ENCODE data around the gene MINDY3. TPM values are rescaled to one million over a fixed set of nuclear protein-coding genes. Genes with fewer than 3 reads are reported as not detected.

Gene MINDY3
- total RNA-seq, 1 experiment from 2014 or later: 10.8 TPM

GRCh38 chr10:15742836-15743235, 117.5 kb downstream of the MINDY3 start:
- no peaks in the 10 kb centered on the region for H3F3A ChIP-seq (ENCODE audit: insufficient read depth, low read depth)
- H3K27me3 ChIP-seq (ENCODE audit: insufficient read depth, low read depth): peaks cover 13% of the 10 kb centered on the region
- intact Hi-C loops (cut with micrococcal nuclease; ENCODE audit: unreplicated experiment): no loop called here
- no peaks in the 10 kb centered on the region for H3K9me3 ChIP-seq (ENCODE audit: insufficient read depth, low read depth)
- H2AFZ ChIP-seq: no peak overlapping the region
- ChIA-PET CTCF (no interaction called here), POLR2A (ENCODE audit: unreplicated experiment) (no interaction called here)
- no peak for DNase-seq
- no peaks in the 10 kb centered on the region for H3K79me2 ChIP-seq (ENCODE audit: low read depth)
- no peaks in the 10 kb centered on the region for H3K36me3 ChIP-seq (ENCODE audit: low read depth)
- H3K4me2 ChIP-seq: no peak overlapping the region
- no TSS peak for BruUV-seq (replicated peaks)
- H3K9me2 ChIP-seq (ENCODE audit: insufficient read depth): no peaks in the 10 kb centered on the region
- no peaks in the 10 kb centered on the region for H4K20me1 ChIP-seq (ENCODE audit: insufficient read depth)
- TF ChIP-seq EZH2 (IDR thresholded peaks at IDR 0.05; ENCODE audit: low read depth): no peak
- TF ChIP-seq, protein P1, sequence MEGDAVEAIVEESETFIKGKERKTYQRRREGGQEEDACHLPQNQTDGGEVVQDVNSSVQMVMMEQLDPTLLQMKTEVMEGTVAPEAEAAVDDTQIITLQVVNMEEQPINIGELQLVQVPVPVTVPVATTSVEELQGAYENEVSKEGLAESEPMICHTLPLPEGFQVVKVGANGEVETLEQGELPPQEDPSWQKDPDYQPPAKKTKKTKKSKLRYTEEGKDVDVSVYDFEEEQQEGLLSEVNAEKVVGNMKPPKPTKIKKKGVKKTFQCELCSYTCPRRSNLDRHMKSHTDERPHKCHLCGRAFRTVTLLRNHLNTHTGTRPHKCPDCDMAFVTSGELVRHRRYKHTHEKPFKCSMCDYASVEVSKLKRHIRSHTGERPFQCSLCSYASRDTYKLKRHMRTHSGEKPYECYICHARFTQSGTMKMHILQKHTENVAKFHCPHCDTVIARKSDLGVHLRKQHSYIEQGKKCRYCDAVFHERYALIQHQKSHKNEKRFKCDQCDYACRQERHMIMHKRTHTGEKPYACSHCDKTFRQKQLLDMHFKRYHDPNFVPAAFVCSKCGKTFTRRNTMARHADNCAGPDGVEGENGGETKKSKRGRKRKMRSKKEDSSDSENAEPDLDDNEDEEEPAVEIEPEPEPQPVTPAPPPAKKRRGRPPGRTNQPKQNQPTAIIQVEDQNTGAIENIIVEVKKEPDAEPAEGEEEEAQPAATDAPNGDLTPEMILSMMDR (conservative IDR thresholded peaks at IDR 0.05): no peak
- H3K4me1 ChIP-seq (replicated peaks; ENCODE audit: insufficient read depth): no peaks in the 10 kb centered on the region
- H3K27ac ChIP-seq: no peak overlapping the region
- H3K4me3 ChIP-seq: no peak overlapping the region

DNA sequence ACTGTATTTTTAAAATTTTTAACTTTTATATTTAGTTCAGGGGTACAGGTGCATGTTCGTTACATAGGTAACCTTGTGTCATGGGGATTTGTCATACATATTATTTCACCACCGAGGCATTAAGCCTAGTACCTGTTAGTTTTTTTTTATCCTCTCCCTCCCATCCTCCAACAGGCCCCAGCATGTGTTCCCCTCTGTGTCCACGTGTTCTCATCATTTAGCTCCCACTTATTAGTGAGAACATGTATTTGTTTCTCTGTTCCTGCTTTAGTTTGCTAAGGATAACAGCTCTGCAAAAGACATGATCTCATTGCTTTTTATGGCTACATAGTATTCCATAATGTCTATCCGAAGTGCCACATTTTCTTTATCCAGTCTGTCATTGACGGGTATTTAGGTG, 118.2 kb downstream of the MINDY3 start:
- no peaks in the 10 kb centered on the region for H3K9me2 ChIP-seq (ENCODE audit: insufficient read depth)
- H3K9me3 ChIP-seq (ENCODE audit: insufficient read depth, low read depth): no peaks in the 10 kb centered on the region
- H3K4me1 ChIP-seq (replicated peaks; ENCODE audit: insufficient read depth): no peaks in the 10 kb centered on the region
- no peak overlapping the region for H3K4me3 ChIP-seq
- no peak overlapping the region for H3K27ac ChIP-seq
- H3K79me2 ChIP-seq (ENCODE audit: low read depth): no peaks in the 10 kb centered on the region
- no peak overlapping the region for H2AFZ ChIP-seq
- no peak for DNase-seq
- no peaks in the 10 kb centered on the region for H4K20me1 ChIP-seq (ENCODE audit: insufficient read depth)
- H3F3A ChIP-seq (ENCODE audit: insufficient read depth, low read depth): no peaks in the 10 kb centered on the region
- POLR2A ChIA-PET (ENCODE audit: unreplicated experiment): no interaction called here
- H3K27me3 ChIP-seq (ENCODE audit: insufficient read depth, low read depth): peaks cover 19% of the 10 kb centered on the region
- CTCF ChIA-PET: no interaction called here
- intact Hi-C loops (cut with micrococcal nuclease; ENCODE audit: unreplicated experiment): no loop called here
- no TSS peak for BruUV-seq (replicated peaks)
- H3K36me3 ChIP-seq (ENCODE audit: low read depth): no peaks in the 10 kb centered on the region
- no peak overlapping the region for H3K4me2 ChIP-seq
- no peak for TF ChIP-seq EZH2 (IDR thresholded peaks at IDR 0.05; ENCODE audit: low read depth)
- TF ChIP-seq, protein P1 (conservative IDR thresholded peaks at IDR 0.05): no peak

GRCh38 chr10:15741581-15741980, 118.7 kb downstream of the MINDY3 start:
- no peaks in the 10 kb centered on the region for H3K79me2 ChIP-seq (ENCODE audit: low read depth)
- H2AFZ ChIP-seq: no peak overlapping the region
- no peaks in the 10 kb centered on the region for H3F3A ChIP-seq (ENCODE audit: insufficient read depth, low read depth)
- no peaks in the 10 kb centered on the region for H3K4me1 ChIP-seq (replicated peaks; ENCODE audit: insufficient read depth)
- no peak overlapping the region for H3K4me3 ChIP-seq
- POLR2A ChIA-PET (ENCODE audit: unreplicated experiment): no interaction called here
- no peak overlapping the region for H3K4me2 ChIP-seq
- peaks cover 21% of the 10 kb centered on the region for H3K27me3 ChIP-seq (ENCODE audit: insufficient read depth, low read depth)
- no TSS peak for BruUV-seq (replicated peaks)
- intact Hi-C loops (cut with micrococcal nuclease; ENCODE audit: unreplicated experiment): no loop called here
- DNase-seq: no peak
- H3K9me2 ChIP-seq (ENCODE audit: insufficient read depth): no peaks in the 10 kb centered on the region
- TF ChIP-seq, protein P1 (conservative IDR thresholded peaks at IDR 0.05): no peak
- no peak for TF ChIP-seq EZH2 (IDR thresholded peaks at IDR 0.05; ENCODE audit: low read depth)
- no peaks in the 10 kb centered on the region for H4K20me1 ChIP-seq (ENCODE audit: insufficient read depth)
- CTCF ChIA-PET: no interaction called here
- H3K36me3 ChIP-seq (ENCODE audit: low read depth): no peaks in the 10 kb centered on the region
- no peak overlapping the region for H3K27ac ChIP-seq
- H3K9me3 ChIP-seq (ENCODE audit: insufficient read depth, low read depth): no peaks in the 10 kb centered on the region
